Inferior parietal cortex (tissue), 1 donor: ENCODE data around the gene PACRG.

Source experiments
- DNase-seq: peaks from one replicate; pipeline ENCODE4 v3.0.0-alpha.2; 2016; ENCODE audit errors: extremely low spot score

PACRG gene

GRCh38 chr6:163199371-163199770, 471.6 kb downstream of the PACRG start:
- no peak for DNase-seq

- DNase-seq, result no peak
Observed at GRCh38 chr6:163200289-163200688, 472.5 kb downstream of the PACRG start.

GRCh38 chr6:163200694-163201093, 472.9 kb downstream of the PACRG start:
- DNase-seq, result no peak

GRCh38 chr6:163201855-163202254, 474.1 kb downstream of the PACRG start:
- no peak for DNase-seq

- DNase-seq, result no peak
Observed at GRCh38 chr6:163206196-163206595, 478.4 kb downstream of the PACRG start.

GRCh38 chr6:163207431-163208383, 479.9 kb downstream of the PACRG start:
- no peak for DNase-seq

- no peak for DNase-seq
Observed at GRCh38 chr6:163209005-163209404, 481.2 kb downstream of the PACRG start.

GRCh38 chr6:163212123-163212522, 484.3 kb downstream of the PACRG start:
- DNase-seq, result no peak

- DNase-seq, result no peak
Observed at GRCh38 chr6:163214259-163214658, 486.5 kb downstream of the PACRG start.

- no peak for DNase-seq
Observed at GRCh38 chr6:163218361-163218894, 490.7 kb downstream of the PACRG start.

- DNase-seq, result no peak
Observed at GRCh38 chr6:163226181-163226835, 498.5 kb downstream of the PACRG start.

- DNase-seq, result no peak
Observed at GRCh38 chr6:163226836-163227485, 499.2 kb downstream of the PACRG start.

GRCh38 chr6:163228041-163228440, 500.3 kb downstream of the PACRG start:
- no peak for DNase-seq

- DNase-seq, result no peak
Observed at GRCh38 chr6:163229050-163229449, 501.3 kb downstream of the PACRG start.

GRCh38 chr6:163230901-163231300, 503.1 kb downstream of the PACRG start:
- DNase-seq, result no peak

GRCh38 chr6:163231356-163232014, 503.7 kb downstream of the PACRG start:
- no peak for DNase-seq

- DNase-seq, result no peak
Observed at GRCh38 chr6:163232015-163232523, 504.3 kb downstream of the PACRG start.

- no peak for DNase-seq
Observed at GRCh38 chr6:163232649-163233048, 504.9 kb downstream of the PACRG start.

GRCh38 chr6:163237110-163237509, 509.3 kb downstream of the PACRG start:
- DNase-seq, result no peak

- no peak for DNase-seq
Observed at GRCh38 chr6:163239572-163240340, 512.0 kb downstream of the PACRG start.

- no peak for DNase-seq
Observed at GRCh38 chr6:163240556-163240955, 512.8 kb downstream of the PACRG start.
